H1 (cell line): ENCODE data around the gene SHTN1.

ENCODE experiments used
- CTCF ChIP-seq, 3 experiments: IDR thresholded peaks; 1 replicate in 2 of 3; 2 replicates in 1 of 3; pipeline versions ENCODE4 v1.5.1 to v1.6.1; 2011; ENCODE audit warnings: low read length in 3 of 3, mild to moderate bottlenecking in 3 of 3, inconsistent platforms in 2 of 3, low read depth in 1 of 3, moderate library complexity in 1 of 3; ENCODE audit not compliant: insufficient read depth in 1 of 3; ENCODE audit errors: control extremely low read depth in 1 of 3
- JUN ChIP-seq: IDR thresholded peaks from 2 replicates; pipeline ENCODE4 v1.6.1; 2011; ENCODE audit warnings: low read depth, mild to moderate bottlenecking, improper control_type of control experiment, low read length

DNA sequence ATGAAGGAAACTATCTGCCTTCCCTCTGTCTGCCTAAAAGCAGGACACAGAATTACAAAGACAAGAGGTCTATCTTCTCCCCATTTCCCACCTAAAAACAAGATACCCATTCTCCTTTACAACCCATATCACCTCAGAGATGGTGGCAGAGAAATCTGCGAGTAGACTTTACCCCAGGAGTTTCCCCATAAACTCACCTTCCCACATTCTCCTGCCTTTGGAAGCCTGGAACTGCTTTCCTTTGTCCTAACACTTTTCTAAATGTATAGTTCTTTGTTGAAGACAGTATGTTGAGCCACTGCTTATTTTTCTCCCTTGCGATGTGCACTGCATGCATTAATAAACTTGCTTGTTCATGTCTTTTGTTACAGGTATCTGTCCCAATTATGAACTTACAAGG, 8.0 kb downstream of the SHTN1 start:
- TF ChIP-seq CTCF (IDR thresholded peaks at IDR 0.05; ENCODE audit: control extremely low read depth in 1 of 3, insufficient read depth in 1 of 3, low read depth in 1 of 3, low read length in 3 of 3), result no peak
- TF ChIP-seq JUN, result no peak
